ENCODE results near the gene HID1.
"Not testable (repeated sequence)": the region's sequence is repeated elsewhere in the genome, so short reads cannot be mapped to it uniquely, and the experiment has no call there.

HID1 gene

DNA sequence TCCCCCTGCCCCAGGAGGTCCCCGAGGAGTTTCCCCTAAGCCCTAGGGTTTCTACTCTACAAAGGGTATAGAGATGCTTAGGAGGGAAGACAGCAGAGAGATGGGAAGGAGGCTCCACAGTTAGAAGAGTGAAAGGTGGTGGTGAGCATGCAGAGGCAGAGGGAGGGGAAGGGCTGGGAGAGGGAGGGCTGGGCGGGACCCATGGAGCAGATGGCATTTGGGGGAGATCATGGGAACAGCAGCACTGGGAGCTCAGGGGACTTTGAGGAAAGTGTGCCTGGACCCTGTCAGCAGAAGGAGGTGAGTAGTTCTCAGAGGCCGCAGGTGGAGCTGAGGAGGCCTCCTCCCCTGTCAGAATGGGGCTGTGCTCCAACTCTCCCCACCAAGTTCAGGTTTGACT is 37.5 kb downstream of the HID1 start:
- Histone ChIP-seq H3K4me3 (no peak overlapping the region), H3K27ac (no peak overlapping the region)

DNA sequence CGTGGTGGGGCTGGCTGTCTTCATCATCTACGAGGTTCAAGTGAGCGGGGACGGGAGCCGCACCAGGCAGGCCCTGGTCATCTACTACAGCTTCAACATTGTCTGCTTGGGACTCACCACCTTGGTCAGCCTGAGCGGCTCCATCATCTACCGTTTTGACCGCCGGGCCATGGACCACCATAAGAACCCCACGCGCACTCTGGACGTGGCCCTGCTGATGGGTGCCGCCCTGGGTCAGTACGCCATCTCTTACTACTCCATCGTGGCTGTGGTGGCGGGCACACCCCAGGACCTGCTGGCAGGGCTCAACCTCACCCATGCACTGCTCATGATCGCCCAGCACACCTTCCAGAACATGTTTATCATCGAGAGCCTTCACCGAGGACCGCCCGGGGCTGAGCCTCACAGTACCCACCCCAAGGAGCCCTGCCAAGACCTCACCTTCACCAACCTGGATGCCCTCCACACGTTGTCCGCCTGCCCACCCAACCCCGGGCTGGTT is 42.0 kb downstream of the HID1 start:
- Histone ChIP-seq H3K27ac (no peak overlapping the region), H3K4me3 (no peak overlapping the region)

DNA sequence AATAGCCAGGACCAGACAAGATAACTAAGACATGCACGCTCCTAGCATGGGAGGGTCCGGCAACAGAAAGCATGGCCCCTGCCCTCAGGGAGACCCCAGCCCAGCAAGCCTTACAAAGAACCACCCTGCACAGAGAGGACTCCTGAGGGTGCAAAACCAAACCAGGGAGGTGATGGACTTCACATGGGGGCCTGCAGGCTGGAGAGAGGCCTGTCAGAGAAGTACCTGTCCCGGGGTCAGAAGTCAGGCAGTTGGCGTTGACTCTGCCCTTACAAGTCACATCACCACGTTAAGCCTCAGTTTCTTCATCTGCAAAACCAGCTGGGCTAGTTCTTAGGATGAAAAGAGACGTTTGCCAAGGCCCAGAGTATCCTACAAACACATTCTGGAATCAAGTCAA is 43.8 kb downstream of the HID1 start:
- H3K27ac ChIP-seq = no peak overlapping the region

DNA sequence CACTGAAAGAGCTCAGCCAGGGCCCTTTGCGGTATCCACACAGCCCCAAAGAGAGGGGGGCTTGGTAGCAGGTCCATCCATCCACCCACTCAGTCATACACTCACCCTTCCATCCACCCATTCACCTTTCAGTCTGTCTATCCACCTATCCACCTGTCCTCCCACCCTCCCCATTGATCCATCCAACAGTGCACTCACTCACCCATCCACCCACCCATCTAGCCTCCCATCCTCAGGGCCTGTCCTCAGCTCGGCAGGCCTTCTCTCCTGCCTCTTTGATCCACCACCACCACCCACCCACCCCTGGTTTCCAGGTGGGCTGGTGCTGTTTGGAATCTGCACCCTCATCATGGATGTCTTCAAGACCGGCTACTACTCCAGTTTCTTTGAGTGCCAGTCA is 47.3 kb downstream of the HID1 start:
- no peak overlapping the region for H3K4me3 ChIP-seq
- H3K27ac ChIP-seq = no peak overlapping the region

More for the DNA sequence above, 43.8 kb downstream of the HID1 start:
- no peak overlapping the region for H3K4me3 ChIP-seq

DNA sequence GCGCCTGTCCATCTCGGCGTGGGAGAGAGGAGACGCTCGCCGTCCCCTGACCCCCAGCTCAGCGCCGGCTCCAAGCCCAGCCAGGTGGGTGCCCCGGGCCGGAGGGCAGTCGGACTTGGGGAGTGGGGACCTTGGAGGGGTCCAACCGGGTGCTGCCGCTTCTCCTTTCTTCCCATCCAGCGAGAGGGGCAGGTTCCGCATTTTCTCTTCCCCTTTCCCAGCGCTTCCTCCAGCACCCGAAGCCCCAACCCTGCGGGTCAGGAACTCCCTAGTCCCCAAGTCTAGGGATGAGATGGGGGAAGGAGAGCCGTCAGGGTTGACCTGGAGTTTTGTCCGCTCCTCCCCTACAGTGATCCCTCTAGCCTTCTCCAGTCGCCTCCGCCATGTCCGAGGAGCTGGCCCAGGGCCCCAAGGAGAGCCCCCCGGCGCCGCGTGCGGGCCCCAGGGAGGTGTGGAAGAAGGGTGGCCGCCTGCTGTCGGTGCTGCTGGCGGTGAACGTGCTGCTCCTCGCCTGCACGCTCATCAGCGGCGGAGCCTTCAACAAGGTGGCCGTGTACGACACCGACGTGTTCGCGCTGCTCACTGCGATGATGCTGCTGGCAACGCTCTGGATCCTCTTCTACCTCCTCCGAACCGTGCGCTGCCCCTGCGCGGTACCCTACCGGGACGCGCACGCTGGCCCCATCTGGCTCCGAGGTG is 48.2 kb downstream of the HID1 start, which contains the start of gene OTOP2:
Gene OTOP2 (plus strand): TSS at position 24 of the 699 bp plus-strand sequence. CDS start 360 bp downstream, at position 384.
- H3K4me3 ChIP-seq = peak within 1 kb of the TSS in 6 of 7 experiments; percentile 2 to 43 (median 16)
- peak within 1 kb of the TSS in 2 of 21 experiments; percentile 4 to 7 for H3K27ac ChIP-seq

DNA sequence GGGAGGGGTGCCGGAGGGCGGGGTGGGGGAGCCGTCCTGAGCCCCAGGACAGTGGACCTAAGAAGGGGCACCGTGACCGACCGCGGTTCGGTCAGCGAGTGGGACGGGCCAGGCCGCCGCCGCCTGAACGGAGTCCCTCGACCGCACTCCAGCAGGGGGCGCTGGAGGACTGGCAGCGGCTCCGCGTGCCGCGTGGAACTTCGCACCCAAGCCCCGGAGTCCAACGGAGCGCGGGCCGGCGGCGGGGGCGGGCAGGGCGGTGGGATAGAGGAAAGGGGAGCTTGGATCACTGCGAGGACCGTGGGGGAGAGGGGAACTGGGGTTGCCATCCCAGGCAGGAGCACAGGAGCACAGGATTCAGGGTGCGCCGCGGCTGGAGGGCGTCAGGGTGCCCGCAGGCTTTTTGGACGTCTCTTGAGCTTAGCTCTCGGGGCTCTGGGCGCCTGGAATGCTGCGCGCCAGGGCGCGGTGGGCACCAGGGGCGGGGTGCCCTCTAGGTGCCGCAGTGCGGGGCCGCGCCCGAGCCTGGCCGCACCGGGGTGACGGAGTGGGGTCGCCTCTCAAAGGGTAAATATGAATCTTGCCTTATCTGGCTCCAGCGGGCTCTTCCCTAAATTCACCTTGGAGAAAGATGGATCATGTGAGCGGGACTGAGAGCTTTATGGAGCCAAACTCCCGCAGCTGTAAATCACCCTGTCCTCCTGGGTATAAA is 48.9 kb downstream of the HID1 start:
- peak overlapping the region in 2 of 21 experiments; percentile 4 to 7 for H3K27ac ChIP-seq
- H3K4me3 ChIP-seq = peak overlapping the region in 6 of 7 experiments; percentile 2 to 43 (median 16)

DNA sequence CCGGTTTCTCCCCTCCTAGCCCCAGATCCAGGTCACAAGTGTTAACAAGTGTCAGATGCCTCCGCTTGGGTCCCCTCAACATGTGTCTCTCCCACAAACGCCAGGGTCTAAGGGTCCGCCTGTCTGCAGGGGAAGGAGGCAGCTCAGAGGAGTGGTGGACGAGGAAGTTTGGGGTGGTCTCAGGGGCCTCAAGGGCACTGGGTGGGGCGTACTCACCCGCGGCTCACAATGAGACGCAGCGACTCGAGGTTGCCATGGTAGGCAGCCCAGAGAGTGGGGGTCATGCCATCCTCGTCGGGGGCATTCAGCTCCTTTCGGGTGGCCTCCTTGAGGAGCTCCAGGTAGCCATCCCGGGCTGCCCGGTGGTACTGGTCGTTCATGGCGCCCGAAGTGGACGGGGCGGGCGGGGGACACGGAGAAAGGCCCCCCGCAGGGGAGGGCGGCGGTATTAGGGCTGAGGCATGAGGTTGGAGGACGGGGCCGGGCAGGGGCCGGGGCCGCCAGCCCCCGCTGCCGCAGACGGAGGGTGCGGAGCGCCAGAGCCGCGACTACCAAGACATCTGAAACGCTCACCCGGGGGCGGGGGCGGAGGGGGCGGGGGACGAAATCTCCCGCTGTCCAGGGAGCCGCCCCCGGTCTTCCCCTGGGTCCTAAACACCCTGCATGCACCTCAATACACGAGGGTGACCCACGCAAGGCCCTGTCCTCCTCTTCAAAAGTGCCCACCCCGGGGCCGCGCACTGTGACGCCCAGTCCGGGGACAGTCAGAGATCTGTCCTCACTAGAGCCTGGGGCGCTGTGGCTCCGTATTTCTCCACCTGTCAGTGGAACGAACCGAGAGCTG is 49.6 kb downstream of the HID1 start, which contains the start of gene USH1G:
Gene USH1G (minus strand): TSS at position 562 of the 844 bp plus-strand sequence. CDS start 182 bp downstream, at position 380.
- Histone ChIP-seq H3K27ac (peak within 1 kb of the TSS in 2 of 21 experiments; percentile 4 to 7), H3K4me3 (peak within 1 kb of the TSS in 6 of 7 experiments; percentile 2 to 43 (median 16))

DNA sequence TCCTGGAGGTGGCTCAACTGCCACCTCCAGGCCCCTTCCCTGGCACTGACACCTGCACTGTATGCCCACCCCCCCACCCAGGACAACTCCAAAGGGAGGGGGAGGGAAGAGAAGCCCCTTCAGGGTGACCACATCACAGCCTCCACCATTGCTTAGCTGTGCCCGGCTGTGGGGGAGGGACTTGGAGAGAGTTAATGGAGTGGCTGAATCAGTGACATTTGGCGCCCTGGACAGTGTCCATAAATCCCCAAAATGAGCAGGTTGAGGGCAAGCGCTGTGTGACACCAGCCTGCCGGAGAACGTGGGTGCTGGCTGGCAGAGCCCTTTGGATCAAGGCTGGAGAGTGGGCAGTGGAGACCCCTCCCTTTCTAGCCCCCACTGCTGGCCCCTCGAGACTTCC is 50.4 kb downstream of the HID1 start:
- Histone ChIP-seq H3K27ac (no peak overlapping the region), H3K4me3 (peak overlapping the region in 1 of 7 experiments; percentile 15)

DNA sequence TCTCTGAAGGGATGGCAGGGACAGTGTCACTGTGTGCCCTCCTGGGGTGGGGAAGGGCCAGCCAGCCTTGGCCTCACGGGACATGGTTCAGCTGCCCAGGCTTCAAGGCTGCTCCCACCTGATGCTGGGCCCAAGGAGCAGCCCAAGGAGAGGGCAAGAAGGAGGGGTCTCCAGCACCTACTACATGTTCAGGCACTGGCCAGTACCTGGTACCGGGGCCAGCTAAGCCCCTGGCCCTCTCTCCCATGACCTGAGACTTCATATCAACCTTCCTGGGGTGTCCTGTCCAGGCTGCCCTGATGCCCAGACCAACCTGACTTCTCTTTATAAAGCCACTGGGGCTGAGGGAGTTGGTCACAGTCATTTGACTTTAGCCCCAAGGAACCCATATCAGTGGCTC is 50.8 kb downstream of the HID1 start:
- no peak overlapping the region for H3K27ac ChIP-seq

DNA sequence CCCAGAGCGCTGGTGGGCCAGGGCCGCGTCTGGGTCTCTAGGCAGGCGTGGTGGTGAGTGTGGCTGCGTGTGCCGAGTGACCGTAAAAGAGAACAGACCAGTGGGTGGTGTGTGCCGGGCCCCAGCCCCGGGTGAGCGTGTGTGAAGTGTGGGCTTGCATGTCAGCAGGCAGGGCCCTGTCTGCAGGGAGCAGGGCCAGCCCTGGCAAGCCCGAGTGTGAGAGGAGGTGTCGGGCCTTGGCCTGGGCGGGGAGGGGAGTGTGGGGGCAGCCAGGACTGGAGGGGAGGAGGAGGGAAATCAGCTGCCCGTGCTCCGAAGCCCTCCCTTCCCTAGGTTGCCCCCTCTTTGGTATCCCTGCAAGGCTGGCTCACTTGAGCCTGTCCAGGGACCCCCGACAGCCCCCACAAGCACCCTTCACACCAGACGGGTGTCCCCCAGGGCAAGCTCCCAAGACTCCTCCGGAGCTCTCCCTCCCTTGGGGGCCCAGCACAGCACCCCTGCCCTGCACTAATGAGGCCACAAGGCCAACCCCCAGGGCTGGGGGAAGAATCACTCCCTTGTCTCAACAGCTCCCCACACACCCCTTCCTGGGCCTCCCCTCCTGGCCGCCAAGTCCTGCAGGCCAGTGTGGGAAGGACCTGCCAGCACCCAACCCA is 51.4 kb downstream of the HID1 start:
- Histone ChIP-seq H3K4me3 (no peak overlapping the region), H3K27ac (peak overlapping the region in 2 of 21 experiments; percentile 17 to 21)

More for the DNA sequence above, 50.8 kb downstream of the HID1 start:
- no peak overlapping the region for H3K4me3 ChIP-seq

DNA sequence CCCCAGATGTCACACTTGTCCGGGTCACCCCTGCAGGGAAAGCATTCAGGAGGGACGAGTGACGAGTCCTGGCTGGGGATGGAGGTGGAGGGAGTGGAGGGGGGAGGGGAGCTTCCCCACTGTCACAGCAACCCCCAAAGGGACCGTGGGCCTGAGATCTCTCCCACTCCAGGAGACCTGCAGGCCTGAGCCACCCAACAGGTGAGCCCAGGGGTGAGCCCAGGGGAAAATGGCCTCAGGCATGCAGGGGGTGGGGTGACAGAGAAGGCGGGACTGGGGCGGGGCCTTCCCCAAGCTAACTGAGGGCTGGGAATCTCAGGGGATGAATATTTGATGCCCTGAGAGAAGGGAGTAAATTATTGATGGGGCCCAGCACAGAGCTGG is 51.9 kb downstream of the HID1 start:
- no peak overlapping the region for H3K4me3 ChIP-seq
- peak overlapping the region in 2 of 21 experiments; percentile 17 to 21 for H3K27ac ChIP-seq

DNA sequence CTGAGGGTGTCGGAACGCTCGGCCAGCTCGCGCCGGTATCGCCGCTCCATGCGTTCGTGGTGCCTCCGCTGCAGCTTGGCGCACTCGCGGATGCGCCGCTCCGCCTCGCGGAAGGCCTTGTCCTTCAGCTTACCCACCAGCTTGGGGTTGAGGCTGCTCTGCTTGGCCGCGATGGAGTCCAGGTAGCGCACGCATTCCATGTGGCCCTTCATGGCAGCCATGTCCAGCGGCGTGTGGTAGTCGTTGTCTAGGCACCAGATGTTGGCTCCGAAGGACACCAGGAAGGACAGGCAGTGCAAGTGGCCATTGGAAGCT is 52.3 kb downstream of the HID1 start:
- Histone ChIP-seq H3K27ac (no peak overlapping the region), H3K4me3 (no peak overlapping the region)

DNA sequence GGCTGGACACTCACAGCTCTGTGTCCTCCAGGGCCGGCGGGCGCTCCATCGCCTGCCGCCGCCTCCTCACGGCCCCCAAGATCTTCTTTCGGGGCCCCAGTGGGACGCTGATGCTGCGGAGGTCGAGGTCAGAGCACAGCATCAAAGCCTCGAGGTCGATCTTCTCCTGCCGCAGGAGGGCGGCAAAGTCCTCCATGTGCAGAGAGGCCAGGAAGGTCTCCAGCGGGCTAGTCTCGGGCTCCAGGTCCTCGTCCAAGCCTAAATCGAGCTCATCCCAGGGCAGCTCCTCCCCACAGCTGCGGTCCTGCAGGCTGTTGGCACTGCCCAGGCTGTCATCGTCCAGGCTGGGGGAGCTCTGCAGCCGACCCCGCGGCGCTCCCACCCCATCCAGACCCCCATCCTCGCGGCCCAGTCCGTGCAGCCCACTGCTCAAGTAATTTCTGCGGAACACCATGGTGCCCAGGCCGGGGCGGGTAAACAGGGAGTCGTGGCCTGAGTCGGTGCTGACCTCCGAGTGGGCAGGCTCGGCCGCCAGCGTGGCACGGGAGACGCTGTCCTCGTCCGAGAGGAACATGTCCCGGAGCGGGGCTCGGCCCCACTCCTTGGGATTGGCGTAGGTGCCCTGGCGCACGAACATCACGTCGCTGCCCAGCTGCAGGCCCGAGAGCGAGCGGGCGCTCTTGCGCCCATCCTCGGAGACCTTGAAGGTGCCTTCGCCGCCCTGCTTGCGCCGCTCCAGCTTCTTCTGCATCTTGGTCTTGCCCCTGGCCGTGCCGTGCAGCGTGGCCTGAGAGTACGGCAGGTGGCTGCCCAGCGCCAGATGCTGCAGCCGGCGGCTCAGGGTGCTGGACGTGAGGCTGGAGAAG is 52.9 kb downstream of the HID1 start:
- Histone ChIP-seq H3K4me3 (no peak overlapping the region), H3K27ac (no peak overlapping the region)

DNA sequence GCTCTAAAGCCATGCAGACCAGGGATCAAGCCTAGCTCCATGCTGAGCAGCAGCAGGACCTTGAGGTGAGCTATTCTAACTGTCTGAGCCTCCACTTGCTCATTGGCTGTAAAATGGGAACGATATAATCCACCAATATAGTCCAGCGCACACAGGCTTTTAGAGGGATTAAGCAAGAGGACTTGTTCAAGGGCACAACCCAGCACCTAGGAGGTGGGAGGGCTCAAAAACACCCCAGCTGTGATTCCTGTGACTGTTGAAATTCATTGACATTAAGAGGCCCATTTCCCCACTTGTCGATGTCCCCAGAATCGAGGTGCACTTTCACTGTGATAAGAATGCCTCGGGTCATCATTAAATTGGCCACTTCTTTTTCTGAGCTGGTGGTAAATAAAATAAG is 53.7 kb downstream of the HID1 start:
- Histone ChIP-seq H3K27ac (no peak overlapping the region), H3K4me3 (no peak overlapping the region)

DNA sequence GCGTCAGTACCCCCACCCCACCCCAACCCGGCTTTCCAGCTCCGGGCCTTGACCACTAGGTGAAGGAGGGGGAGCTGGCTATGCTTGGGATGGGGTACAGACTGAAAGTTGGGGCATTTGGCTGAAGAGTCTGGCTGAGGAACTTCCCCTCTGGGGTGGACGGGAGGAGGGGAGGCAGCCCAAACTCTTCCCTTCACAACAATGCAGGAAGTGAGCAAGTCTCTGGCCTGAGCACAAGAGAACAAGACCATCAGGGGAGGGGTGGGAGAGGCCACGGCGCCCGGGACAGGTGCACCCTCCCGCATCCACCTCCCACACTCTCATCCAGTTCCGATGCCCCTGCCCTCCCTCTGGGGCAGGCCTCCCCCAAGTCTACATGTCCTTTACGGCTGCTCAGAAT is 55.1 kb downstream of the HID1 start:
- Histone ChIP-seq H3K4me3 (no peak overlapping the region), H3K27ac (no peak overlapping the region)

DNA sequence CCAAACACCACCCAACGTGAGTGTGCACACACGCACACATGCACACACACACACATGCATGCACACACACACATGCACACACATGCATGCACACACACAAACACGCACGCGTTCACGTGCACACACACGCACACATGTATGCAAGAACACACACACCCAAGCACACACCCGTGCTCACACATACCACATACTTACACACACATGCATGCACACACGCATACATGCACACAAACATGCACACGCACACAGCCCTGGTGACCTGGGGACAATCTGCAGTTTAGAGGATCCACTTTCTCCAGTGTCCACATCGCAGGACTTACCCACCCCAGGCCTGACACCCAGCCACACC is 55.7 kb downstream of the HID1 start:
- H3K27ac ChIP-seq = no peak overlapping the region
- no peak overlapping the region for H3K4me3 ChIP-seq

DNA sequence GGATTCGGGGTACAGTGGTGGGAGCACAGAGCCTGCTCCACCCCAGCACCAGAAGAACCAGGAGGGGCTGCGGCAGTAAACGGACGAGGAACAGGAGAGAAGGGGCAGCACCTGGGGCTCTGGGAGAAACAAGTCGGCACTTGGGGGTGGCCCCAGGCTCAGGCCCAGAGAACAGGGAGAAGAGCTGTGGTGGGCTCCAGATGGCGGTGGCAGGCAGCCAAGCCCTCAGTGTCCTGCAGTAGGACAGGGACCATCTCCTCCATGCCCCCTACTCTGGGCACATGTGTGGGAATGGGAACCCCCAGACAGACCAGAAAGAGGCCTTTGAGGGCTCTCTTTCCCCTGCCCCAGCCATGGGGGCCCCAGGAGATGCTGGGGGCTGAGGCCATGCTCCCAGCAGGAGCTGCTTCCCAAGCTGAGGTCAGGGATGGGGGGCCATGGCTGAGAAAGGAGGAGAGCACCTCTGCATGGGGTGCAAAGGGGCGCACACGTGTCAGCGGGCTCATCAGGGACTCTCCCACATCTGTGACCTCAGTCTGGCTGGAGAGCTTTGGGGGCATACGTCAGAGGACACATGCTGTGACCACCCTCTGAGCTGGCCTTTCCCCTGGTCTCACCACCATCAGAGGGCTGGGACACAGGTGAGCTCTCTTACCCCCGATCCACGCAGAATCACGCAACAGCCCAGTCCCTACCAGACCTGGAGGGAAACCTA is 56.3 kb downstream of the HID1 start:
- Histone ChIP-seq H3K4me3 (no peak overlapping the region), H3K27ac (no peak overlapping the region)

DNA sequence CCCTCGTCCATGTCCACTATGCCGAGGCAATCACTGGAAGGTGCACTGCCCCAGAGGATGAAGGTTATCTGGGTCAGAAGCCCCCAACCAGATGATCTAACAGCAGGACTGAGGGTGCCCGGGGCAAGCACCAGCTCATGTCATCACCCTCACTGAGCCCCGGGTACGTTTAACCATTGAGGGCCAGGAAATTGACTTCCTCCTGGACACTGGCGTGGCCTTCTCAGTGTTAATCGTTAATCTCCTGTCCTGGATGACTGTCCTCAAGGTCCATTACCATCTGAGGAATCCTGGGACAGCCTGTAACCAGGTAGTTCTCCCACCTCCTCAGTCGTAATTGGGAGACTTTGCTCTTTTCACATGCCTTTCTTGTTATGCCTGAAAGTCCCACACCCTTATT is 61.1 kb downstream of the HID1 start:
- H3K4me3 ChIP-seq, H3K27ac ChIP-seq: not testable (repeated sequence)

All from skin epidermis (tissue), 12 donors.